Type B pancreatic cell (in vitro differentiated cells): Measurements from ENCODE around the gene GNAT1. TPM values are rescaled to one million over a fixed set of nuclear protein-coding genes. Genes with fewer than 3 reads are reported as not detected.
A peak's percentile ranks its signal among the peaks of the same experiment; 100 is the strongest.

Experiments
- DNase-seq: peaks from one replicate; pipeline ENCODE4 v3.0.0; 2021; ENCODE audit warnings: mixed read lengths; ENCODE audit not compliant: unreplicated experiment; ENCODE audit errors: extremely low spot score
- H3K27ac Mint-ChIP-seq: 2 replicates; pipeline ENCODE4 v1.8.0; 2021; ENCODE audit warnings: mild to moderate bottlenecking, mixed read lengths
- H3K27me3 Mint-ChIP-seq: 2 replicates; pipeline ENCODE4 v1.8.0; 2021; ENCODE audit warnings: mixed read lengths
- H3K36me3 Mint-ChIP-seq: 2 replicates; pipeline ENCODE4 v1.8.0; 2021; ENCODE audit warnings: mixed read lengths
- H3K4me1 Mint-ChIP-seq: one replicate; pipeline ENCODE4 v1.8.0; 2021; ENCODE audit warnings: mixed read lengths; ENCODE audit not compliant: unreplicated experiment
- H3K4me3 Mint-ChIP-seq: 2 replicates; pipeline ENCODE4 v1.8.0; 2021; ENCODE audit warnings: mild to moderate bottlenecking, mixed read lengths
- H3K9me3 Mint-ChIP-seq: 2 replicates; pipeline ENCODE4 v1.8.0; 2021; ENCODE audit warnings: mixed read lengths
- total RNA-seq: library from RNA; stranded (reverse); gene quantifications from 2 replicates; pipeline ENCODE4 v1.2.1, GENCODE V29; 2021; ENCODE audit warnings: low replicate concordance
- TF ChIP-seq, protein P1 (sequence below): fragments of 200-600 bp; sonication (generic); conservative IDR thresholded peaks from 2 replicates; pipeline ENCODE4 v1.5.0; 2021; ENCODE audit warnings: antibody characterized with exemption, mild to moderate bottlenecking

Gene GNAT1
- total RNA-seq, 1 donor from 2014 or later: not detected

GRCh38 chr3:50177346-50177745 is 14.1 kb upstream of the GNAT1 start:
- Mint-ChIP-seq H3K9me3 (no peaks in the 10 kb centered on the region), H3K36me3 (peaks cover 10% of the 10 kb centered on the region), H3K4me1 (peaks cover 4% of the 10 kb centered on the region), H3K27me3 (no peaks in the 10 kb centered on the region), H3K27ac (no peak overlapping the region), H3K4me3 (no peak overlapping the region)
- DNase-seq: no peak
- TF ChIP-seq, protein P1, sequence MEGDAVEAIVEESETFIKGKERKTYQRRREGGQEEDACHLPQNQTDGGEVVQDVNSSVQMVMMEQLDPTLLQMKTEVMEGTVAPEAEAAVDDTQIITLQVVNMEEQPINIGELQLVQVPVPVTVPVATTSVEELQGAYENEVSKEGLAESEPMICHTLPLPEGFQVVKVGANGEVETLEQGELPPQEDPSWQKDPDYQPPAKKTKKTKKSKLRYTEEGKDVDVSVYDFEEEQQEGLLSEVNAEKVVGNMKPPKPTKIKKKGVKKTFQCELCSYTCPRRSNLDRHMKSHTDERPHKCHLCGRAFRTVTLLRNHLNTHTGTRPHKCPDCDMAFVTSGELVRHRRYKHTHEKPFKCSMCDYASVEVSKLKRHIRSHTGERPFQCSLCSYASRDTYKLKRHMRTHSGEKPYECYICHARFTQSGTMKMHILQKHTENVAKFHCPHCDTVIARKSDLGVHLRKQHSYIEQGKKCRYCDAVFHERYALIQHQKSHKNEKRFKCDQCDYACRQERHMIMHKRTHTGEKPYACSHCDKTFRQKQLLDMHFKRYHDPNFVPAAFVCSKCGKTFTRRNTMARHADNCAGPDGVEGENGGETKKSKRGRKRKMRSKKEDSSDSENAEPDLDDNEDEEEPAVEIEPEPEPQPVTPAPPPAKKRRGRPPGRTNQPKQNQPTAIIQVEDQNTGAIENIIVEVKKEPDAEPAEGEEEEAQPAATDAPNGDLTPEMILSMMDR: no peak

- H3K27ac Mint-ChIP-seq: peak overlapping the region; percentile 22
- no peaks in the 10 kb centered on the region for H3K27me3 Mint-ChIP-seq
- peaks cover 10% of the 10 kb centered on the region for H3K36me3 Mint-ChIP-seq
- H3K4me3 Mint-ChIP-seq: no peak overlapping the region
- no peak for DNase-seq
- TF ChIP-seq, protein P1: no peak
- no peaks in the 10 kb centered on the region for H3K9me3 Mint-ChIP-seq
- H3K4me1 Mint-ChIP-seq: peaks cover 4% of the 10 kb centered on the region
Measured at GRCh38 chr3:50179710-50180109, 11.7 kb upstream of the GNAT1 start.

DNA sequence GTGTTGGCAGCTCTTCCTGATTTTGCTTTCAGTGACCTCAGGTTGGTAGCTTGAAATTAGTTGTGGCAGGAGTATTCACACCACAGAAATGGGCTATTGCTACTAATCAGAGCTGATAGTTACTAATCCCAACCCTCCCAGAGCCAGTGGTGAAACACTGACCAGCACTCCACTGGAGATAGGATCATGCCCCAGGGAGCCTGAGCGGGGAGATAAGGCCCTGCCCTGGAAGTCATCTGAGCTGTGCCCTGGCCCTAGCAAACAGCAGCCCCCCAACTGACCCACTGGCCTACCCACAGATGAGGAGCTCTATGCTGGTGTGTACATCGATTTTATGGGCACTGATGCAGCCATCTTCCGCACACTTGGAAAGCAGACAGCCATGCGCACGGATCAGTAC is 9.4 kb upstream of the GNAT1 start:
- peaks cover 4% of the 10 kb centered on the region for H3K4me1 Mint-ChIP-seq
- peaks cover 10% of the 10 kb centered on the region for H3K36me3 Mint-ChIP-seq
- no peak for DNase-seq
- no peaks in the 10 kb centered on the region for H3K27me3 Mint-ChIP-seq
- TF ChIP-seq, protein P1: no peak
- no peaks in the 10 kb centered on the region for H3K9me3 Mint-ChIP-seq
- H3K27ac Mint-ChIP-seq: no peak overlapping the region
- no peak overlapping the region for H3K4me3 Mint-ChIP-seq

DNA sequence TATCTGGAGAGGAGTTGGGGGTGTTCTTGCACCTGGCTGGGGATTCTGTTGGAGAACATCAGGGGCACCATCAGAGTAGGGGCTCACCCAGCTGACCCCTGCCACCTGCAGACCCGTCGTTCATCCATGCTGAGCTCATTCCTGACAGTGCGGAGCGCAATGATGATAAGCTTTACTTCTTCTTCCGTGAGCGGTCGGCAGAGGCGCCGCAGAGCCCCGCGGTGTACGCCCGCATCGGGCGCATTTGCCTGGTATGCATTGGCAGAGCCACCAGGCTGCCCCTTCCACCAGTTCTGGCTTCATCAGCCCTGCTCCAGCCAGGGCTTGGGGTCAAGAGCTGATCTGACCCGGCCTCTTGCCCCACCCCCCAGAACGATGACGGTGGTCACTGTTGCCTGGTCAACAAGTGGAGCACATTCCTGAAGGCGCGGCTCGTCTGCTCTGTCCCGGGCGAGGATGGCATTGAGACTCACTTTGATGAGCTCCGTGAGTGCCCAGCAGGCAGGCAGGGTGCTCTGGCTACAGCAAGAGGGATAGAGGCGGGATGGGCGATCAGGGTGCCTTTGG is 8.8 kb upstream of the GNAT1 start:
- Mint-ChIP-seq H3K36me3 (peaks cover 10% of the 10 kb centered on the region), H3K27ac (no peak overlapping the region), H3K9me3 (no peaks in the 10 kb centered on the region), H3K27me3 (no peaks in the 10 kb centered on the region), H3K4me1 (peaks cover 4% of the 10 kb centered on the region), H3K4me3 (no peak overlapping the region)
- no peak for DNase-seq
- TF ChIP-seq, protein P1: no peak

- Mint-ChIP-seq H3K9me3 (no peaks in the 10 kb centered on the region), H3K27ac (no peak overlapping the region), H3K4me3 (no peak overlapping the region), H3K27me3 (no peaks in the 10 kb centered on the region), H3K4me1 (peaks cover 4% of the 10 kb centered on the region), H3K36me3 (peaks cover 10% of the 10 kb centered on the region)
- no peak for DNase-seq
- TF ChIP-seq, protein P1: no peak
Measured at GRCh38 chr3:50183755-50184154, 7.7 kb upstream of the GNAT1 start.
